Ishikawa (cell line): ENCODE measurements around the gene ARID1B.

ENCODE experiments used
- CEBPB ChIP-seq: IDR thresholded peaks from 2 replicates; pipeline ENCODE4 v1.6.1; 2012
- CREB1 ChIP-seq: IDR thresholded peaks from 2 replicates; pipeline ENCODE4 v1.6.1; 2012; ENCODE audit warnings: low read depth
- EP300 ChIP-seq: IDR thresholded peaks from 2 replicates; pipeline ENCODE4 v1.6.1; 2012; ENCODE audit warnings: borderline replicate concordance
- ZBTB7A ChIP-seq: IDR thresholded peaks from 2 replicates; pipeline ENCODE4 v1.6.1; 2012; ENCODE audit warnings: low read depth
- TF ChIP-seq, protein P1 (sequence below): IDR thresholded peaks from 2 replicates; pipeline ENCODE4 v1.6.1; 2012; ENCODE audit warnings: low read depth, mild to moderate bottlenecking

GRCh38 chr6:156777577-156778453 is 637 bp downstream of the ARID1B start:
- TF ChIP-seq, protein P1, sequence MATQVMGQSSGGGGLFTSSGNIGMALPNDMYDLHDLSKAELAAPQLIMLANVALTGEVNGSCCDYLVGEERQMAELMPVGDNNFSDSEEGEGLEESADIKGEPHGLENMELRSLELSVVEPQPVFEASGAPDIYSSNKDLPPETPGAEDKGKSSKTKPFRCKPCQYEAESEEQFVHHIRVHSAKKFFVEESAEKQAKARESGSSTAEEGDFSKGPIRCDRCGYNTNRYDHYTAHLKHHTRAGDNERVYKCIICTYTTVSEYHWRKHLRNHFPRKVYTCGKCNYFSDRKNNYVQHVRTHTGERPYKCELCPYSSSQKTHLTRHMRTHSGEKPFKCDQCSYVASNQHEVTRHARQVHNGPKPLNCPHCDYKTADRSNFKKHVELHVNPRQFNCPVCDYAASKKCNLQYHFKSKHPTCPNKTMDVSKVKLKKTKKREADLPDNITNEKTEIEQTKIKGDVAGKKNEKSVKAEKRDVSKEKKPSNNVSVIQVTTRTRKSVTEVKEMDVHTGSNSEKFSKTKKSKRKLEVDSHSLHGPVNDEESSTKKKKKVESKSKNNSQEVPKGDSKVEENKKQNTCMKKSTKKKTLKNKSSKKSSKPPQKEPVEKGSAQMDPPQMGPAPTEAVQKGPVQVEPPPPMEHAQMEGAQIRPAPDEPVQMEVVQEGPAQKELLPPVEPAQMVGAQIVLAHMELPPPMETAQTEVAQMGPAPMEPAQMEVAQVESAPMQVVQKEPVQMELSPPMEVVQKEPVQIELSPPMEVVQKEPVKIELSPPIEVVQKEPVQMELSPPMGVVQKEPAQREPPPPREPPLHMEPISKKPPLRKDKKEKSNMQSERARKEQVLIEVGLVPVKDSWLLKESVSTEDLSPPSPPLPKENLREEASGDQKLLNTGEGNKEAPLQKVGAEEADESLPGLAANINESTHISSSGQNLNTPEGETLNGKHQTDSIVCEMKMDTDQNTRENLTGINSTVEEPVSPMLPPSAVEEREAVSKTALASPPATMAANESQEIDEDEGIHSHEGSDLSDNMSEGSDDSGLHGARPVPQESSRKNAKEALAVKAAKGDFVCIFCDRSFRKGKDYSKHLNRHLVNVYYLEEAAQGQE = no peak
- no peak for TF ChIP-seq EP300
- TF ChIP-seq CEBPB = no peak
- TF ChIP-seq CREB1 = no peak
- peak; percentile 50 for TF ChIP-seq ZBTB7A
